Erythroblast (primary cell): ENCODE data around the gene FN3KRP.

Experiments
- GATA1 ChIP-seq: IDR thresholded peaks from 2 replicates; pipeline ENCODE4 v1.6.1; 2011; ENCODE audit warnings: low read depth, mild to moderate bottlenecking, control low read depth, low read length, moderate library complexity
- POLR2A ChIP-seq: IDR thresholded peaks from 2 replicates; pipeline ENCODE4 v1.6.1; 2011; ENCODE audit warnings: mild to moderate bottlenecking, low read length

GRCh38 chr17:82696916-82697807 lies 19.3 kb upstream of the FN3KRP start:
- TF ChIP-seq POLR2A (no peak), GATA1 (no peak)
